Subcutaneous abdominal adipose tissue (tissue), 5 donors: Measurements from ENCODE around the gene RPAIN.

Experiments
- H3K27ac ChIP-seq: one replicate; pipeline ENCODE4 v1.7.0; 2013; ENCODE audit warnings: low read depth, mild to moderate bottlenecking, inconsistent platforms, low read length, moderate library complexity
- H3K27me3 ChIP-seq, 5 donors: one replicate each; pipeline ENCODE4 v1.7.0; 2013; ENCODE audit warnings: low read length in 5 of 5, inconsistent platforms in 1 of 5; ENCODE audit not compliant: control insufficient read depth in 5 of 5, insufficient read depth in 4 of 5
- H3K36me3 ChIP-seq, 5 donors: one replicate each; pipeline ENCODE4 v1.7.0; 2013; ENCODE audit warnings: low read length in 5 of 5; ENCODE audit not compliant: control insufficient read depth in 5 of 5, insufficient read depth in 5 of 5
- H3K4me1 ChIP-seq, 5 donors: one replicate each; pipeline ENCODE4 v1.7.0; 2013; ENCODE audit warnings: low read length in 5 of 5, mild to moderate bottlenecking in 3 of 5, moderate library complexity in 1 of 5; ENCODE audit not compliant: control insufficient read depth in 5 of 5, insufficient read depth in 5 of 5
- H3K4me3 ChIP-seq, 5 donors: one replicate each; pipeline ENCODE4 v1.7.0; 2013; ENCODE audit warnings: low read length in 5 of 5, low read depth in 1 of 5
- H3K9ac ChIP-seq, 5 donors: one replicate each; pipeline ENCODE4 v1.7.0; 2013; ENCODE audit warnings: low read length in 5 of 5, mild to moderate bottlenecking in 4 of 5, moderate library complexity in 3 of 5
- H3K9me3 ChIP-seq, 5 donors: one replicate each; pipeline ENCODE4 v1.7.0; 2013; ENCODE audit warnings: low read length in 5 of 5; ENCODE audit not compliant: control insufficient read depth in 5 of 5
- donor health status: healthy.
- donor health status: healthy.
- donor health status: healthy.
- donor health status: healthy.
- donor health status: healthy.

RPAIN gene

GRCh38 chr17:5478992-5479391 lies 59.0 kb downstream of the RPAIN start:
- Histone ChIP-seq H3K27ac (no peak overlapping the region), H3K9me3 (no peaks in the 10 kb centered on the region), H3K4me3 (no peak overlapping the region), H3K4me1 (no peaks in the 10 kb centered on the region), H3K9ac (no peak overlapping the region), H3K36me3 (peaks cover 64 to 84% (median 75%) of the 10 kb centered on the region in 5 donors), H3K27me3 (no peaks in the 10 kb centered on the region)

DNA sequence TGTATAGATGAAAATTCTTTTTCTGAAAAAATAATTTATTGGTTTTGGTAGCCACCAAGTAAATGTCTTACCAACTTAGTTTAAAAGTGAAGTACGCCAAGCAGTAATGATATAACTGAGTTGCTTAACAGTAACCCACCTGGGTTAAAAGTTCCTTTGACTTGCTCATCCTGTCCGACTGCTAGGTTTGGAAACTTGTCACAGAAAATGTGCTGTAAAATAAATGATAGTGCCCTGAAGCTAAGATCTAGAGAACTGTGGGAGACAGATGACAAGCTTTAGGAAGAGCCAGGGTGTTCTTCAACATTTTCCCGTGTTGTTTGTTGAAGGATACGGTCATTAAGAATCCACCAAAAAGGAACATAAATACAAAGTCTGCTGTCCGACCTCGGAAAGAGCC lies 61.0 kb downstream of the RPAIN start:
- Histone ChIP-seq H3K36me3 (peaks cover 57 to 74% (median 68%) of the 10 kb centered on the region in 5 donors), H3K27ac (no peak overlapping the region), H3K9ac (no peak overlapping the region), H3K4me1 (peaks cover 0 to 16% (median 12%) of the 10 kb centered on the region in 5 donors), H3K9me3 (no peaks in the 10 kb centered on the region), H3K4me3 (no peak overlapping the region), H3K27me3 (no peaks in the 10 kb centered on the region)

DNA sequence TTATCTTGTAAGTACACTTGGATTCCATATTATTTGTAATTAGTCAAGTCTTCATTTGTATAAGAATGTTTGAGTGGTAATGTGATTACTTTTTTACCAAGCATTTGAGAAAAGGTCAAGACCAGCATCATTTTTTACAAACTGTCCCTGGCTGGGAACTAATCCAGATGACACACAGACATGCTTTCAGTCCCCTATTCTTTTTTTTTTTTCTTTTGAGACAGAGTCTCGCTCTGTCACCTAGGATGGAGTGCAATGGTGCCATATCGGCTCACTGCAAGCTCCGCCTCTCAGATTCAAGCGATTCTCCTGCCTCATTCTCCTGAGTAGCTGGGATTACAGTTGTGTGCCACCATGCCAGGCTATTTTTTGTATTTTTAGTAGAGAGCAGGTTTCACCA lies 61.5 kb downstream of the RPAIN start:
- no peaks in the 10 kb centered on the region for H3K9me3 ChIP-seq
- no peak overlapping the region for H3K27ac ChIP-seq
- no peak overlapping the region for H3K9ac ChIP-seq
- no peak overlapping the region for H3K4me3 ChIP-seq
- peaks cover 0 to 16% (median 12%) of the 10 kb centered on the region in 5 donors for H3K4me1 ChIP-seq
- H3K27me3 ChIP-seq = no peaks in the 10 kb centered on the region
- peaks cover 56 to 74% (median 66%) of the 10 kb centered on the region in 5 donors for H3K36me3 ChIP-seq
